ENCODE measurements around the gene SORCS2. TPM values are rescaled to one million over a fixed set of nuclear protein-coding genes. Genes with fewer than 3 reads are reported as not detected.

Gene SORCS2
- total RNA-seq, 1 donor from 2014 or later = 13.4 TPM

- Mint-ChIP-seq H3K36me3 (no peaks in the 10 kb centered on the region), H3K27ac (no peak overlapping the region), H3K27me3 (no peaks in the 10 kb centered on the region), H3K4me3 (no peak overlapping the region), H3K9me3 (no peaks in the 10 kb centered on the region), H3K4me1 (ENCODE audit: unreplicated experiment) (peaks cover 10% of the 10 kb centered on the region)
- TF ChIP-seq, protein P1, sequence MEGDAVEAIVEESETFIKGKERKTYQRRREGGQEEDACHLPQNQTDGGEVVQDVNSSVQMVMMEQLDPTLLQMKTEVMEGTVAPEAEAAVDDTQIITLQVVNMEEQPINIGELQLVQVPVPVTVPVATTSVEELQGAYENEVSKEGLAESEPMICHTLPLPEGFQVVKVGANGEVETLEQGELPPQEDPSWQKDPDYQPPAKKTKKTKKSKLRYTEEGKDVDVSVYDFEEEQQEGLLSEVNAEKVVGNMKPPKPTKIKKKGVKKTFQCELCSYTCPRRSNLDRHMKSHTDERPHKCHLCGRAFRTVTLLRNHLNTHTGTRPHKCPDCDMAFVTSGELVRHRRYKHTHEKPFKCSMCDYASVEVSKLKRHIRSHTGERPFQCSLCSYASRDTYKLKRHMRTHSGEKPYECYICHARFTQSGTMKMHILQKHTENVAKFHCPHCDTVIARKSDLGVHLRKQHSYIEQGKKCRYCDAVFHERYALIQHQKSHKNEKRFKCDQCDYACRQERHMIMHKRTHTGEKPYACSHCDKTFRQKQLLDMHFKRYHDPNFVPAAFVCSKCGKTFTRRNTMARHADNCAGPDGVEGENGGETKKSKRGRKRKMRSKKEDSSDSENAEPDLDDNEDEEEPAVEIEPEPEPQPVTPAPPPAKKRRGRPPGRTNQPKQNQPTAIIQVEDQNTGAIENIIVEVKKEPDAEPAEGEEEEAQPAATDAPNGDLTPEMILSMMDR (conservative IDR thresholded peaks at IDR 0.05) = no peak
- no peak for DNase-seq (ENCODE audit: extremely low spot score, unreplicated experiment)
Observed at GRCh38 chr4:7233601-7234000, 41.3 kb downstream of the SORCS2 start.

GRCh38 chr4:7234355-7235029 is 42.2 kb downstream of the SORCS2 start:
- Mint-ChIP-seq H3K27me3 (no peaks in the 10 kb centered on the region), H3K4me3 (no peak overlapping the region), H3K27ac (no peak overlapping the region), H3K4me1 (ENCODE audit: unreplicated experiment) (peaks cover 14% of the 10 kb centered on the region), H3K9me3 (no peaks in the 10 kb centered on the region), H3K36me3 (no peaks in the 10 kb centered on the region)
- TF ChIP-seq, protein P1 (conservative IDR thresholded peaks at IDR 0.05) = no peak
- DNase-seq (ENCODE audit: extremely low spot score, unreplicated experiment) = no peak

GRCh38 chr4:7235030-7235380 is 42.7 kb downstream of the SORCS2 start:
- Mint-ChIP-seq H3K36me3 (no peaks in the 10 kb centered on the region), H3K4me1 (ENCODE audit: unreplicated experiment) (peaks cover 19% of the 10 kb centered on the region), H3K27ac (no peak overlapping the region), H3K9me3 (no peaks in the 10 kb centered on the region), H3K4me3 (no peak overlapping the region), H3K27me3 (no peaks in the 10 kb centered on the region)
- TF ChIP-seq, protein P1 (conservative IDR thresholded peaks at IDR 0.05) = no peak
- no peak for DNase-seq (ENCODE audit: extremely low spot score, unreplicated experiment)

DNA sequence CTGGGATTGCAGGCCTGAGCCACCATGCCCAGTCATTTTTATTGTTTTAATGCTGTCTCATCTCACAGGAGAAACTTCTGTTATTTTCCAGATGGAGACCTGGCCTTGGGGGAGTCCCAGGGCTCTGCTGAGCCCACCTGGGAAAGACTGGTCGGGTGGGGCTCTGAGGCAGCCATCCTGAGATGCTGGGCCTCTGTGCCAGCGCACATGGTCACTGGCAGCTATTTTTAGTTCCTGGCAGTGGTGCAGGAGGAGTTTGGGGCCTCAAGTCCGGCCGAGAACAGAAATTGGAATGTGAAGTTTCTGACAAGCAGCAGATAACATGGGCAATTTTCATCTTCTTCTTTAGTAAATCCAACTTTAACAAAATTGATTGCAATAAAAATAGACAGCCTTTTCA is 44.5 kb downstream of the SORCS2 start:
- no peaks in the 10 kb centered on the region for H3K27me3 Mint-ChIP-seq
- no peak for DNase-seq (ENCODE audit: extremely low spot score, unreplicated experiment)
- H3K36me3 Mint-ChIP-seq = no peaks in the 10 kb centered on the region
- H3K27ac Mint-ChIP-seq = no peak overlapping the region
- TF ChIP-seq, protein P1 (conservative IDR thresholded peaks at IDR 0.05) = no peak
- no peaks in the 10 kb centered on the region for H3K9me3 Mint-ChIP-seq
- H3K4me1 Mint-ChIP-seq (ENCODE audit: unreplicated experiment) = peaks cover 31% of the 10 kb centered on the region
- no peak overlapping the region for H3K4me3 Mint-ChIP-seq

DNA sequence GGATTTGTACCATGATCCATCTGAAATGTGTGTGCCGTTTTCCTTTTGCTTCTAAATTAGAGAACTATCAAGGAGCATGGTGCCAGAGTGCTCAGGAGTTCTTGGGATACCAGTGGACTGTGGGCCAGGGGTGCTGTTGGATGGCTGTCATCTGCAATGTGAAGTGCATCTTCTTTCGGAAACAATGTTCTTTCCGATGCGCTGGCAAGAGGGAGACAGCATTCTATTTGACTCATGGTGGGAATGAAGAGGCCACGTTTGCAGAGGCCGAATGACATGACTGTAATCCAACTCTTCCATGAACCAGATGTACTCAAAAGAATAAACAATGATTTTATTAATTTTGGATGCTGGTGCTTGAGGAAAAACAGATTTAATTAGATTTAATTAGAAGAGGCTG is 45.5 kb downstream of the SORCS2 start:
- TF ChIP-seq, protein P1 (conservative IDR thresholded peaks at IDR 0.05) = no peak
- H3K36me3 Mint-ChIP-seq = no peaks in the 10 kb centered on the region
- no peak overlapping the region for H3K4me3 Mint-ChIP-seq
- no peaks in the 10 kb centered on the region for H3K9me3 Mint-ChIP-seq
- H3K4me1 Mint-ChIP-seq (ENCODE audit: unreplicated experiment) = peaks cover 31% of the 10 kb centered on the region
- H3K27ac Mint-ChIP-seq = no peak overlapping the region
- no peak for DNase-seq (ENCODE audit: extremely low spot score, unreplicated experiment)
- no peaks in the 10 kb centered on the region for H3K27me3 Mint-ChIP-seq
